Mesodermal cell (in vitro differentiated cells): Measurements from ENCODE around the gene SREK1IP1.

Source experiments
- H3K27ac ChIP-seq: 2 replicates; pipeline ENCODE4 v1.7.0; 2013; ENCODE audit warnings: mild to moderate bottlenecking, low read depth, low read length, moderate library complexity; ENCODE audit not compliant: severe bottlenecking
- H3K36me3 ChIP-seq: 2 replicates; pipeline ENCODE4 v1.7.1; 2013; ENCODE audit warnings: mild to moderate bottlenecking, low read length, moderate library complexity; ENCODE audit not compliant: control insufficient read depth, insufficient read depth
- H3K4me1 ChIP-seq: one replicate; pipeline ENCODE4 v1.7.1; 2013; ENCODE audit warnings: mild to moderate bottlenecking, low read length; ENCODE audit not compliant: insufficient read depth, control insufficient read depth, poor library complexity, severe bottlenecking
- H3K4me3 ChIP-seq: 2 replicates; pipeline ENCODE4 v1.7.0; 2013; ENCODE audit warnings: low read length, control low read depth, mild to moderate bottlenecking; ENCODE audit not compliant: insufficient read depth, poor library complexity, severe bottlenecking; ENCODE audit errors: extremely low read depth
- H3K9me3 ChIP-seq: 2 replicates; pipeline ENCODE4 v1.7.1; 2013; ENCODE audit warnings: mild to moderate bottlenecking, low read length, moderate library complexity; ENCODE audit not compliant: control insufficient read depth
- WGBS, 2 experiments: methylation state at CpG; one replicate each; pipeline ENCODE4 v1.1.5; 2013; ENCODE audit warnings: missing lambda C conversion rate in 2 of 2; ENCODE audit not compliant: insufficient coverage in 2 of 2; 5-methylcytosine and 5-hydroxymethylcytosine counted together

The SREK1IP1 gene

DNA sequence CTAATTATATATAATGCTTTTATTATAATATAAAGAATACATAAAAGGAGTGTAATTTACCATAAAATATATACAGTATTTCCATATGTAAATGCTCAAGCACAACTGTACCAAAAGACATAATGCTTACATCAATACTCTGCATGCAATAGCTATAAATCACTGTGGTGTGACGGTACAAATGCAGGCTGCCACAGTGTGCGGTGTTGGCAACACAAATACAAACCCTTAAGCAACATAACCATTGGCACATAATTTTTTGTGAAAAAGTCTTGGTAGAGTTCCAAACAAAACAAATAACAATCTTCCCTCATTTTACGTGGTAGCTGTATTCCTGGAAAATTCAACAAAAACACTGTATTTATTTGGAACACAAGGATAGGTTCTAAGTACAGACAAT is 80.1 kb downstream of the SREK1IP1 start:
- peaks cover 3% of the 10 kb centered on the region for H3K4me1 ChIP-seq
- H3K4me3 ChIP-seq = no peak overlapping the region
- H3K27ac ChIP-seq = no peak overlapping the region
- H3K9me3 ChIP-seq = no peaks in the 10 kb centered on the region
- WGBS, 2 experiments = 92 to 100% methylated on average over 2 of the region's 3 CpGs
- H3K36me3 ChIP-seq = no peaks in the 10 kb centered on the region

DNA sequence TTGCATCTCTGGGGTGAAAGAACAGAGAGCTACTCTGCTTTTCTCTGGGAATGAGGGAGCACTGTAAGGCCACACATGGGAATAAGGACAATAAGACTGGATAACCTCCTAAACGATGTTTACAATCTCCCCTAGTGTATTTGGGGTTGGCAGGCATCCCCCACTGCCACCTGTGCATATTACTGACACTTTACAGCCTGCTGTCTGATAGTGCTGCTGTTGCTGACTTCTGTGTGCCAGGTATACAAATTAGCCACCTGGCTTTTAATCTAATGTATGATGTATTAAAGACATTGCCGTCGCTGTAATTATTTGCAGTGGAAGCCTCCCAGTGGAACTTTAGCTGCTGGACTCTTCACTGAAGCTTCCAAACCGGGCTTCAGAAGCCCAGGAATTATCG is 82.6 kb downstream of the SREK1IP1 start:
- 80 to 93% methylated on average over 4 of the region's 5 CpGs for WGBS, 2 experiments
- Histone ChIP-seq H3K4me3 (no peak overlapping the region), H3K36me3 (no peaks in the 10 kb centered on the region), H3K27ac (no peak overlapping the region), H3K9me3 (no peaks in the 10 kb centered on the region), H3K4me1 (peaks cover 3% of the 10 kb centered on the region)

DNA sequence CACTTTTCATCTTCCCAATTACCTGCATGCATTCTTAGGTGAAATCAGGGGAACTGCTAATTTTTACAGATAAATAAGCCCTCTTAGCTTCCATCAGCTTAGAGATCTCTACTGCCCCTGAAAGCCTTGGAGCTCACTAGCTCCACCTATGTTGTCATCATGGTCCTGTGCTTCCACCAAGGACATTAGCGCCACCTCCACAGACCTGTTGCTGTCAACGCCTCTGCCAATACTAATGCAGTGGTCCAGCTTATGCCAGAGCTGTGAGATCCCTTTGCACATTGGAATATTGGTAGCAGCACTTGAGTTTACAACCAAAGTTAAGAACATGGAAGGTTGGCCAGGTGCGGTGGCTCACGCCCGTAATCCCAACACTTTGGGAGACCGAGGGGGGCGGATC is 85.9 kb downstream of the SREK1IP1 start:
- H3K27ac ChIP-seq = no peak overlapping the region
- no peaks in the 10 kb centered on the region for H3K9me3 ChIP-seq
- no peaks in the 10 kb centered on the region for H3K4me1 ChIP-seq
- WGBS, 2 experiments = 94 to 95% methylated on average over 7 of the region's 7 CpGs
- no peaks in the 10 kb centered on the region for H3K36me3 ChIP-seq
- H3K4me3 ChIP-seq = no peak overlapping the region

DNA sequence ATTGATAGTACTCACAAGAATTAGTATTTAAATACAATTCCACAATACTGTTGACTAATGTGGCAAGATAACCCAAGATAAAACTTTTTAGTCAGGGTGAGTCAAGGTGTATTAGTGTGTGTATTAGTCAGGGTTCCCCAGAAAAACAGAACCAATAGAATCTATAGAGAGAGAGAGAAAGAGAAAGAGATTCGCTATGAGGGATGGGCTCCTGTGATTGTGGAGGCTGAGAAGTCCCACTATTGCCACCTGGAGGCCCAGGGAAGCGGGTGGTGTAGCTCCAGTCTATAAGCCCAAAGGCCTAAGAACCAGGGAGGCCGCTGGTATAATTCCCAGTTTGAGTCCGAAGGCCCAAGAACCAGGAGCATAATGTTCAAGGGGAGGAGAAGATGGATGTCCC is 88.2 kb downstream of the SREK1IP1 start:
- 83 to 100% methylated on average over 4 of the region's 4 CpGs for WGBS, 2 experiments

DNA sequence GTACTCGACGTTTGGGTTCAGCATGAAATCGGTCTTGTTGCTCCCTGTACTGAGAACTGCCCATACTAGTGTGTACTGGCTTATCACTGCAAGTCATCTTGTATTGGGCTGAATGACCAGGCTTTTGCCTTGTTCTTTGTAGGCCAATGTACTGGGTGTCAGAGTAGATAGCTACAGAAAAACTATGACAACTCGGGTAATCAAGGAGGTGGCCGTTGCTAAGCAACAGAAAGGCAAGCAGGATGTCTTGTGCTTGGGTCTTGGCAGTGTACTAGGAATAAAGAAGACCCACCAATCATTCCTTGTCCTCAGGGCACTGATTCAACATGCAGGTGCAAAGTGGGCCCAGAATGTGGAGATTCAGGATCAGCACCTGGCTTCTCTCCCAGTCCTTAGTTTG is 90.1 kb downstream of the SREK1IP1 start:
- Histone ChIP-seq H3K27ac (no peak overlapping the region), H3K9me3 (no peaks in the 10 kb centered on the region), H3K4me3 (no peak overlapping the region), H3K4me1 (no peaks in the 10 kb centered on the region), H3K36me3 (no peaks in the 10 kb centered on the region)
- WGBS, 2 experiments = 88 to 96% methylated on average over 3 of the region's 5 CpGs

More for the DNA sequence above, 88.2 kb downstream of the SREK1IP1 start:
- Histone ChIP-seq H3K9me3 (no peaks in the 10 kb centered on the region), H3K4me1 (no peaks in the 10 kb centered on the region), H3K36me3 (no peaks in the 10 kb centered on the region), H3K4me3 (no peak overlapping the region), H3K27ac (no peak overlapping the region)

DNA sequence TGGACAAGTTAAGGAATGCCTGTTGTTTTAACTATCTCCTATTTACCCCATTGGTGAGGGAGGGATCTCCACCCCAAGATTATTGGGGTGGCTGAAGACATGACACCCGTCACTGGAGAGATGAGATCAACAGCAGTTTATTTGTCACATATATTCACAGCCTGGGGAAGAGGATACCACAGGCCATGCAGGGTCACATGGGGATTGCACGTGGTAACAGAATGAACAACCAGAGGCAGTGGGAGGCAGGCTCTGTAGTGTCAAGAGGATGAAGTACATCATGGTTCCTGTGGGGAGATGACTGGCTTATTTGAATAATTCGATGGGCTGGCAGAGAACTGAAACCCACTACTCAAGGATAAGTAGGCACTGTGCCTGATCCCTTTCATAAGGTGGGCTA is 96.8 kb downstream of the SREK1IP1 start:
- no peak overlapping the region for H3K4me3 ChIP-seq

DNA sequence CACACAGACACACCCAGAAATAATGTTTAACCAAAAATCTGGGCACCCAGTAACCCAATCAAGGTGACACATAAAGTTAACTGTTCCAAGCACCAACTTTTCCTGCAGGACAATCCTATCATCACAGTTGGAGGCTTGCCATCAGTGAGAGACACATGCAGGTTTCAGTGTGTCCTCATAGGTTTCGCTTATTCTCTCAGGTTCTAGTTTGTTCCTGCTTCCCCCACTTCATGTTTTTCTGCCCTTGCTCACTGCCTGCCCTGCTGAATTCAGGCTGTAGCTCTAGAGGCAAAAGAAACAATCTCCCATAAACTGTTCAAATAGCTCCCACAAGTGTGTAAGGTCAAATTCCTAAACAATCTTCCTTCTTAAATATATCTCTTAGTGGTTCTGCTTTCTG is 98.2 kb downstream of the SREK1IP1 start:
- Histone ChIP-seq H3K27ac (no peak overlapping the region), H3K9me3 (no peaks in the 10 kb centered on the region), H3K36me3 (no peaks in the 10 kb centered on the region), H3K4me3 (no peak overlapping the region), H3K4me1 (peaks cover 8% of the 10 kb centered on the region)
- WGBS, 2 experiments = 90 to 100% methylated on average over 1 of the region's 1 CpG

More for the DNA sequence above, 96.8 kb downstream of the SREK1IP1 start:
- H3K9me3 ChIP-seq = no peaks in the 10 kb centered on the region
- H3K4me1 ChIP-seq = no peaks in the 10 kb centered on the region
- no peaks in the 10 kb centered on the region for H3K36me3 ChIP-seq
- no peak overlapping the region for H3K27ac ChIP-seq
- 60 to 94% methylated on average over 1 to 2 of the region's 3 CpGs for WGBS, 2 experiments
